Esophagus muscularis mucosa (tissue), 4 donors: ENCODE measurements around the gene CIAO2A. TPM values are rescaled to one million over a fixed set of nuclear protein-coding genes. Genes with fewer than 3 reads are reported as not detected.

ENCODE experiments used
- DNase-seq: peaks from one replicate; pipeline ENCODE4 v3.0.0-alpha.2; 2017; ENCODE audit errors: extremely low spot score
- H3K27ac ChIP-seq, 4 donors: fragments of 200-600 bp; sonication (generic); replicated peaks in 1 of 4; 1 replicate in 3 of 4; 2 replicates in 1 of 4; pipeline ENCODE4 v1.5.1; 2016 to 2019; ENCODE audit warnings: mild to moderate bottlenecking in 1 of 4
- H3K27me3 ChIP-seq, 4 donors: fragments of 200-600 bp; sonication (generic); one replicate each; pipeline versions ENCODE4 v1.5.1 to v1.6.0; 2016 to 2019
- H3K36me3 ChIP-seq, 4 donors: fragments of 200-600 bp; sonication (generic); one replicate each; pipeline ENCODE4 v1.5.1; 2016 to 2019
- H3K4me1 ChIP-seq, 4 donors: fragments of 200-600 bp; sonication (generic); one replicate each; pipeline ENCODE4 v1.5.1; 2016 to 2019
- H3K4me3 ChIP-seq, 4 donors: fragments of 200-600 bp; sonication (generic); 1 replicate in 2 of 4; 2 replicates in 2 of 4; pipeline ENCODE4 v1.5.1; 2016 to 2019; ENCODE audit warnings: mild to moderate bottlenecking in 4 of 4, moderate library complexity in 1 of 4
- H3K9me3 ChIP-seq, 4 donors: fragments of 200-600 bp; sonication (generic); 1 replicate in 3 of 4; 2 replicates in 1 of 4; pipeline ENCODE4 v1.5.1; 2016 to 2019
- EP300 ChIP-seq: sonication (generic); formaldehyde crosslinking; IDR thresholded peaks from one replicate; pipeline ENCODE4 v1.6.1; 2017; ENCODE audit warnings: antibody characterized with exemption
- POLR2A ChIP-seq: fragments of 450-650 bp; IDR thresholded peaks from one replicate; pipeline ENCODE4 v1.6.1; 2017; ENCODE audit warnings: antibody characterized with exemption, moderate library complexity, mild to moderate bottlenecking, low read depth
- POLR2AphosphoS5 ChIP-seq, 2 donors: sonication (generic); formaldehyde crosslinking; IDR thresholded peaks; one replicate each; pipeline ENCODE4 v1.6.1; 2017; ENCODE audit warnings: antibody characterized with exemption in 2 of 2
- WGBS: methylation state at CpG from one replicate; pipeline ENCODE4 v1.1.5; 2018; 5-methylcytosine and 5-hydroxymethylcytosine counted together
- intact Hi-C: fragments of 100-400 bp; cut with DNase I; formaldehyde crosslinking; loops from one replicate; pipeline ENCODE4 v1.15.1; 2023
- total RNA-seq, 4 donors: library from RNA; depleted of rRNA; stranded (reverse); fragments of >200 nt; gene quantifications; one replicate each; pipeline versions ENCODE4 v1.1.0 to v1.2.1, GENCODE V29; 2016
- TF ChIP-seq, protein P1 (sequence below), 3 experiments: fragments of 200-600 bp in 2 of 3; fragments of 450-650 bp in 1 of 3; sonication (generic) in 2 of 3; IDR thresholded peaks; one replicate each; pipeline ENCODE4 v1.5.1; 2017 to 2019; ENCODE audit warnings: antibody characterized with exemption in 3 of 3, mild to moderate bottlenecking in 2 of 3, moderate library complexity in 1 of 3

Gene CIAO2A
- total RNA-seq, 4 donors from 2014 or later, result 15.3 to 24.4 (median 20.4) TPM

- Histone ChIP-seq H3K4me1 (no peaks in the 10 kb centered on the region), H3K4me3 (no peak overlapping the region), H3K27ac (no peak overlapping the region), H3K9me3 (no peaks in the 10 kb centered on the region), H3K36me3 (no peaks in the 10 kb centered on the region), H3K27me3 (peaks cover 0 to 14% (median 0%) of the 10 kb centered on the region in 4 donors)
- intact Hi-C loops, result no loop called here
- DNase-seq, result no peak
- TF ChIP-seq, protein P1, sequence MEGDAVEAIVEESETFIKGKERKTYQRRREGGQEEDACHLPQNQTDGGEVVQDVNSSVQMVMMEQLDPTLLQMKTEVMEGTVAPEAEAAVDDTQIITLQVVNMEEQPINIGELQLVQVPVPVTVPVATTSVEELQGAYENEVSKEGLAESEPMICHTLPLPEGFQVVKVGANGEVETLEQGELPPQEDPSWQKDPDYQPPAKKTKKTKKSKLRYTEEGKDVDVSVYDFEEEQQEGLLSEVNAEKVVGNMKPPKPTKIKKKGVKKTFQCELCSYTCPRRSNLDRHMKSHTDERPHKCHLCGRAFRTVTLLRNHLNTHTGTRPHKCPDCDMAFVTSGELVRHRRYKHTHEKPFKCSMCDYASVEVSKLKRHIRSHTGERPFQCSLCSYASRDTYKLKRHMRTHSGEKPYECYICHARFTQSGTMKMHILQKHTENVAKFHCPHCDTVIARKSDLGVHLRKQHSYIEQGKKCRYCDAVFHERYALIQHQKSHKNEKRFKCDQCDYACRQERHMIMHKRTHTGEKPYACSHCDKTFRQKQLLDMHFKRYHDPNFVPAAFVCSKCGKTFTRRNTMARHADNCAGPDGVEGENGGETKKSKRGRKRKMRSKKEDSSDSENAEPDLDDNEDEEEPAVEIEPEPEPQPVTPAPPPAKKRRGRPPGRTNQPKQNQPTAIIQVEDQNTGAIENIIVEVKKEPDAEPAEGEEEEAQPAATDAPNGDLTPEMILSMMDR (IDR thresholded peaks at IDR 0.05), result no peak
- TF ChIP-seq EP300, result no peak
- no peak for TF ChIP-seq POLR2AphosphoS5 (IDR thresholded peaks at IDR 0.05)
- TF ChIP-seq POLR2A, result no peak
- WGBS, result 86% methylated on average over 3 of the region's 5 CpGs
Measured at GRCh38 chr15:64052925-64053491, 40.6 kb downstream of the CIAO2A start.

GRCh38 chr15:64051407-64052259, 42.0 kb downstream of the CIAO2A start:
- no peak overlapping the region for H3K27ac ChIP-seq
- intact Hi-C loops, result no loop called here
- peaks cover 2 to 8% (median 4%) of the 10 kb centered on the region in 4 donors for H3K4me1 ChIP-seq
- no peak overlapping the region for H3K4me3 ChIP-seq
- no peak for DNase-seq
- WGBS, result 99% methylated on average over 5 of the region's 6 CpGs
- no peaks in the 10 kb centered on the region for H3K36me3 ChIP-seq
- TF ChIP-seq, protein P1 (IDR thresholded peaks at IDR 0.05), result no peak
- TF ChIP-seq EP300, result no peak
- H3K9me3 ChIP-seq, result no peaks in the 10 kb centered on the region
- peaks cover 0 to 24% (median 0%) of the 10 kb centered on the region in 4 donors for H3K27me3 ChIP-seq

GRCh38 chr15:64051093-64051402, 42.6 kb downstream of the CIAO2A start:
- 92% methylated on average over 2 of the region's 2 CpGs for WGBS
- no peak overlapping the region for H3K27ac ChIP-seq
- no peak for DNase-seq
- peaks cover 0 to 26% (median 0%) of the 10 kb centered on the region in 4 donors for H3K27me3 ChIP-seq
- peaks cover 4 to 11% (median 7%) of the 10 kb centered on the region in 4 donors for H3K4me1 ChIP-seq
- no peak overlapping the region for H3K4me3 ChIP-seq
- intact Hi-C loops, result no loop called here
- H3K36me3 ChIP-seq, result no peaks in the 10 kb centered on the region
- TF ChIP-seq POLR2A, result no peak
- no peak for TF ChIP-seq EP300
- TF ChIP-seq, protein P1 (IDR thresholded peaks at IDR 0.05), result no peak
- TF ChIP-seq POLR2AphosphoS5 (IDR thresholded peaks at IDR 0.05), result no peak
- no peaks in the 10 kb centered on the region for H3K9me3 ChIP-seq

GRCh38 chr15:64050281-64051092, 43.2 kb downstream of the CIAO2A start:
- no peak overlapping the region for H3K27ac ChIP-seq
- no peak for DNase-seq
- peaks cover 0 to 26% (median 0%) of the 10 kb centered on the region in 4 donors for H3K27me3 ChIP-seq
- intact Hi-C loops, result no loop called here
- TF ChIP-seq EP300, result no peak
- no peak for TF ChIP-seq POLR2AphosphoS5 (IDR thresholded peaks at IDR 0.05)
- TF ChIP-seq, protein P1 (IDR thresholded peaks at IDR 0.05), result no peak
- TF ChIP-seq POLR2A, result no peak
- H3K9me3 ChIP-seq, result no peaks in the 10 kb centered on the region
- H3K36me3 ChIP-seq, result no peaks in the 10 kb centered on the region
- no peak overlapping the region for H3K4me3 ChIP-seq
- H3K4me1 ChIP-seq, result peaks cover 8 to 17% (median 13%) of the 10 kb centered on the region in 4 donors
- 82% methylated on average over 8 of the region's 8 CpGs for WGBS
